NCI-H2227 (cell line): Measurements from ENCODE around the gene TBPL2.
"Not testable (repeated sequence)": the region's sequence is repeated elsewhere in the genome, so short reads cannot be mapped to it uniquely, and the experiment has no call there.

Experiments used
- DNase-seq: peaks from one replicate; lab custom pipeline; 2025; ENCODE audit not compliant: unreplicated experiment; lab: John Stamatoyannopoulos, UW

Gene TBPL2

DNA sequence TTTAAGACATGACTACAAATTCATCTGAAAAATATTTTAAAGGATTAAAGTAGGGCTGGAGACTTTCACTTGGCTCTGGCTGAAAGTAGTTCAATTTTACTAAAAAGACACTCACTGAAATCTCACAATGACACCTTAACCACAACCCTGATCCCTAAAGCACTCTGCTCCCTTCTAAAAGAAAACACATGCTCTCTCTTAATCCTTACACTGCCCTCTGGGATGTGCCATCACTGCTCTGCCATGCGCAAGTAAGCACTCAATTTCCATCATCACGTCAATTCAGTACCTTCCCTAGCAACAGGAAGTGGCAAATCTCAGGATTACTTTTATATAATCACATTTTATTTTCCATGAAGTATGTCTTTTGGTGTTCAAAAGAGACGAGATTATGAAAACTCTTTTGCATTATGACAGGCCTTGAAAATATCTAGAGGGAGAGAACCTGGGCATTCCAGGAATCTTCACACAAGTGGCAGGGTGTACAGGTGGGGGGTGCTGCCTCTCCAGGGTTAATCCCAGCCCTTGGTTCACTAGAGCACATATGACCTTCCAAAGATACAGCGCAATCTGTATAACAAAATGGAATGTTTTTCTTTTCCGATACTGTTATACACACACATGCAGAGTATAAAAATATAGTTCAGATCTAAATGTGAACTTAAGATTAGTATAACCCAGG is 36.1 kb downstream of the TBPL2 start:
- DNase-seq: no peak

GRCh38 chr14:55401751-55402150 is 38.7 kb downstream of the TBPL2 start:
- DNase-seq: no peak

DNA sequence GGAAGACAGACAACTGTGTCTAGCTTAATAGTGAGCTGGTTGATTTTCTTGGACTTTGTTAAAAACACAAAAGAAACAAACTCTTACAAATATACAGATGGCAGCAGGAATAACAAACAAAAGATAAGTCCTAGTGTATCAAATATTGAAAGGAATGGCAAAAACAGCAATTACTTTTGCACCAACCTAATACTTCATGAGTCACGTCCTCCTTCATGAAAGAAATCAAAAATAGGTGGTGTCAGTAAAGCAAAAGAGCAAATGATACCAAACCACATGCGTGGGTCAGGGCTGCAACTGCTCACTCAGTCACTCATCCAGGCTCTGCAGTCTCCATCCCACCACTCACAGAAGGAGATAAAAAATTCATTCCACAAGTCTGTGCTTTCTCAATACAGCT is 40.6 kb downstream of the TBPL2 start:
- DNase-seq: no peak

- no peak for DNase-seq
Measured at GRCh38 chr14:55399183-55399582, 41.2 kb downstream of the TBPL2 start.

GRCh38 chr14:55398679-55399078 is 41.7 kb downstream of the TBPL2 start:
- DNase-seq: no peak

GRCh38 chr14:55389330-55389729 is 51.1 kb downstream of the TBPL2 start:
- no peak for DNase-seq

DNA sequence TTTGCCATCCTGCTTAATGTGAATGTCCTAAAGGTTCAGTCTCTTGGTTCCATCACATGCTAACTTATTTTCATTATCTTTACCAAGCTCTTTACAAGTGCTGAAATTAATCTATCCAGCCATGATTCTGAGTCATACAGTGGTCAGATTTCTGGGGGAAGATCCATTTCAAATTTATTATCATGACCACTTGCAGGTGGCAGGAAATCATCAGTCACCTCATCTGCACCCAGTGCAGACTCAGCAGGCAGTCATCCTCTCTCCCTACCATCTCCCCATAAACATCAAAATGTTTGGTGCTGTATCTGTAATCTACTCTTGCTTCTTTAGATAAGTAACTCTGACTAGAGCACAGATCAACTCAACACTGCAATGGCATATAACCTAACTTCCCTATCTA is 52.3 kb downstream of the TBPL2 start:
- DNase-seq: no peak

DNA sequence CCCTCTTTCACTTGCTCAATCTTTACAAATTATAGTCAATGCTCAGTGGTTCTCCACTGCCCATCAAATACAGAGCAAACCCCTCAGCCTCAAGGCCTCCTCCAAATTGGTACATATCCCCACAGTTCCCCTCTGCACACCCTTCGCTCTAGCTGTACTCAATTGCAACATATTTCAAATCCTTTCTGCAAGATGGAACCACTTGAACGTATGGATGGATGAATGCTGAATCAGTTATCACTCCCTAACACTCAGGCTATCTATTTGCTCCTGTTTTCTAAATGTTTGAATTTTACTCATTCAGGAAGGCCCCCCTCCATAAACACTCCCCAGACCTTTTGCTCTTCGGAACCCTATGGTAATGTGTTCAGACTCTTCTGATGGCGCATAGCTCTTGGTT is 53.3 kb downstream of the TBPL2 start:
- DNase-seq: no peak

DNA sequence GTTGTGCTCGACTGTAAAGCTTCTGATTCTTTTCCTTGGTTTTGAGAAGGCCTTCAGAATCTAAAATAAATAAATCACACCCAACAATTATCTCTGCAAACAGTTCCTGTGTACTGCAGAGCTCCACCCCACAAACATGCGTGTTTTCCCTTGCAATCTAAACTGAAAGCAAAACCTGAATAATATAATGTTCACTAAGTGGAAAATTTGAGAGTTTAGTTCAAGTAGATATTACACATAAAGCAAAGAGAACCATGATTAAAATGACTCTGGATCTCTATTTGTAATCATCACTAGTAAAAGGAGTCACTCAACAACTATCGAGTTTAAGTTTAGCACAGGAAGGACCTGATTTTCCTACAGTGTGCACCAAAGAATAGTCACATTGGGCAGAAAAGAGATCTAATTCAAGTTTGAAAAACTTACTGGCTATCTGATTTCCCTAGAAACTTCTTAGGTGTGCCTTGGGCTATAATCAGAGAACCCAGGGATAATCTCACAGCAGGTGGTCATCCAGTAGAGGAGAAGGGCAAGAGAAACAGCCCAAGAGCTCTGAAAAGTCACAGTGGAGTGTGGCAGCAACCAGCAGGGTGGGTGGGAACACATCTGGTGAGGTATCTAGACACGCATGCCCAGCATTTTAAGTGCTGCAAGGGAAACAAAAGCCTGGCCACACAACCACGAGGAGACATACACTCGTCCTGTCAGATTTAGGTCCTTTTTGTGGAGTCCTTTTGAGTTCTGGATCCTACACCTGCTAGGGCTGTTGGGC is 54.2 kb downstream of the TBPL2 start:
- DNase-seq: peak; percentile 17

DNA sequence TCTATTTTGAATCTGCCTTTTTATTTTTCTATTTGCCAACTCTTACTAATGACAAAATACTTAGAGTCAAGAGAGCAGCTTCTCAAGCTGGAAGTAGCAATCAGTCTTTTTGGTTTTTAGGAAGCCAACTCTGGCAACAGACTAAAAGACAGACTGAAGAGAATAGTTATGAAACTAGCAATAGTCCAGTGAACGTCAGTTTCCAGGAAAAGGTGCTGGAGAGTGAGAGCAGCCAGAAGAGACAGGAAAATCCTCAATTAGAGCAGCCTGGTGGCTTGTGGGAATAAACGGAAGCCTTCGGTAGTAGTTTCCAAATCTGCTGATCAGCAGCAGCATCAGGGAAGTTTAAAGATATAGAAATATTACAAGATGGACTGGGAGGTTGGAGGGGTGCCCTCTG is 55.9 kb downstream of the TBPL2 start:
- no peak for DNase-seq

DNA sequence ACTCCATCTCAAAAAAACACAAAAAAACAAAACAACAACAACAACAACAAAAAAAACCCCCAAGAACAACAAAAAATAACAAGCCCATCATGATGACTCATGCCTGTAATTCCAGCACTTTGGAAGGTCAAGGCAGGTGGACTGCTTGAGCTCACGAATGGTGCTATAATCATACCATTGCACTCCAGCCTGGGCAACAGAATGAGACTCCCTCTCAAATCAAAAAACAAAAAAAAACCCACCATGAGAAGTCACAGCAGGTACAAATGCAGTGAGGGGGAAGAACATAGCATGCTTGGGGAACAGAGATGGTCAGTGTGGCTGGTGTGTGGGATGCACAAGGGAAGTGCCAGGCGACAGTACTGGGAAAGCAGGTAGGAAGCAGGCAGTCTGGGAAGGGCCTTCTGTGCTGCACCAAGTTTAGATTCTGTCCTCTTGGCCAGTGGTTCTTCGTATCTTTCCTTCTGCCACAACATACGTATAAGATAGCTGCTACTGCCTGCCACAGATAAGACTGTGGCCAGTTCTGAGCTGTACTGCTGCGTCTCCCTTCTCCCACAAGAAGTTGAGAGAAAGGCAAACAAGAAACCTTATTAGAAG is 56.8 kb downstream of the TBPL2 start:
- peak; percentile 17 for DNase-seq

DNA sequence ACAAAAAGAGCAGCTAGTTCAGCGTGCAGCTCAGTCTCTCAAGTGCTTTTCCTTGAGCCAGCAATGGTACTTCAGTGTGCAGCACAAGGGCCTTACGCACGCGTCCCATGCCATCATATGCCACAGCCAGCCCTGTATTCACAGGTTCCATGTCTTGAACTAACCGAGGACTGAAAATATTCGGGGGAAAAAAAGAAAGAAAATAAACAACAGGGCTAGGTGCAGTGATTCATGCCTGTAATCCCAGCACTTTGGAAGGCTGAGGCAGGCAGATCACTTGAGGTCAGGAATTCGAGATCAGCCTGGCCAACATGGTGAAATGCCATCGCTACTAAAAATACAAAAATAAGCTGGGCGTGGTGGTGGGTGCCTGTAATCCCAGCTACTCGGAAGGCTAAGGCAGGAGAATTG is 57.4 kb downstream of the TBPL2 start:
- not testable (repeated sequence) for DNase-seq

GRCh38 chr14:55382483-55382882 is 57.9 kb downstream of the TBPL2 start:
- no peak for DNase-seq

DNA sequence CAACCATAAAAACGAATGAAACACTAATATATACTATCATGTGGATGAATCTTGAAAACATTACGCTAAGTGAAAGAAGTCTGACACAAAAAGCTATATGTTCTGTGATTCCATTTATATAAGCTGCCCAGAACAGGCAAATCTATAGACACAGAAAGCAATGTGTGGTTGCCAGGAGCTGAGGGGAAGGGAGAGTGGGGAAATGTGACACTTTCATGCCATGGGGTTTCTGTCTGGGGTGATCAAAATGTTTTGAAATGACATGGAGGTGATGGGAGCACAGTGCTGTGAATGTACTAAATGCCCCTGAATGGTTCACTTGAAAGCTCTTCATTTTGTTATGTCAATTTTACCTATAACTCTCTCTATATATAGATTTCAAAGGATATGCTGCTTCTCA is 58.9 kb downstream of the TBPL2 start:
- DNase-seq: no peak

DNA sequence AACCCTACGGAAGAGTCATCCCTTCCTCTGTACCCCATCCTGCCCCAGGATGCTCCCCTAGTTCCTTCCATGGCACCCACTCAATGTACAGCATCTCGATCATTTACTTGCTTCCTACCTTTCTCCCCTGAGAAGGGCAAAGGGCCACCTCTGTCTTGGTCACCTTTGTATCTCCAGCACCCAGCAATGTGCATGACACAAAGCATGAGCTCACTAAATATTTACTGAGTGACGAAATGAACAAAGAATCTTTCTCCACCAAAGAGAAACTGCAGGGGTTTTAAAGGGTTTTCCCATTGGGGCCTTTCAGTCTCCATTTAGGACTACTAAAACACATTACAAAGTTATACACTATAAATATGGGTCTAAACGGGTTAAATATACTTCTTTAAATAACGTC is 59.4 kb downstream of the TBPL2 start:
- no peak for DNase-seq

- DNase-seq: no peak
Measured at GRCh38 chr14:55377236-55377635, 63.2 kb downstream of the TBPL2 start.

DNA sequence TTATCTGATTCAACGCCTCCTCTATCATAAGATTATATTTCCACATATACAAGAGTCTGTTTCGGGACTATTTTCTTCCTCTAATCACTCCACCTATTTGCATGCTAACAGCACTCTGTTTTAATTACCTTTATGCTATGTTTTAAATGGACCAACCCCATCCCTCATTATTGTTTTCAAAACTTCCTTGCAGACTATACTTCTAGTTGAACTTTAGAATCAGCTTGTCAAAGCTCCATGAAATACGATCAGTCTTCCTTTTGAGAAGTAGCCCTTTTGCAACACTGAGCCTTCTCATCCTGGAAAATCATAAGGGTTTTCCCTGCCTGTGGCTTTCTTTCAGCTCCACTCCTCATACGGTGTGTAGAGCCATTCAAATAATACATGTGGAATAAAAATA is 65.6 kb downstream of the TBPL2 start:
- DNase-seq: no peak

- no peak for DNase-seq
Measured at GRCh38 chr14:55373784-55374705, 66.4 kb downstream of the TBPL2 start.

DNA sequence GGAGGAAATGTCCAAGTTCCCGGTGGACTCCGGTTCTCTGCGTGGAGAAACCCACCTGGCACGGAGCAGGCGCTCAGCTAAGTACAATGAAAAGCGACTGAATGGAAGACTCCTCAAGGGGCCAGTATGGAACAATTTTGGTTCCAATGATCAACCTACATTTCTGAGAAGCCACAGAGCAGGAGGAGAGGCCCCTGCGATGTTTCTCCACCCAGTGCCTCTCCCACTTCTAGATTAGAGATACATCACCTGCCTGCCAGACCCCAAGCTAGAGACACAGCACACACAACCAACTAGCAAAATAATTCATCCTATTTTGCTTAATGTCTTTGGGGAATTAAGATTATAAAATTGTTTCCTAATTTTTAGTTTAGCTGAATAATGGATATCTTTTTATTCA is 67.6 kb downstream of the TBPL2 start:
- no peak for DNase-seq

GRCh38 chr14:55372423-55372822 is 68.0 kb downstream of the TBPL2 start:
- no peak for DNase-seq

DNA sequence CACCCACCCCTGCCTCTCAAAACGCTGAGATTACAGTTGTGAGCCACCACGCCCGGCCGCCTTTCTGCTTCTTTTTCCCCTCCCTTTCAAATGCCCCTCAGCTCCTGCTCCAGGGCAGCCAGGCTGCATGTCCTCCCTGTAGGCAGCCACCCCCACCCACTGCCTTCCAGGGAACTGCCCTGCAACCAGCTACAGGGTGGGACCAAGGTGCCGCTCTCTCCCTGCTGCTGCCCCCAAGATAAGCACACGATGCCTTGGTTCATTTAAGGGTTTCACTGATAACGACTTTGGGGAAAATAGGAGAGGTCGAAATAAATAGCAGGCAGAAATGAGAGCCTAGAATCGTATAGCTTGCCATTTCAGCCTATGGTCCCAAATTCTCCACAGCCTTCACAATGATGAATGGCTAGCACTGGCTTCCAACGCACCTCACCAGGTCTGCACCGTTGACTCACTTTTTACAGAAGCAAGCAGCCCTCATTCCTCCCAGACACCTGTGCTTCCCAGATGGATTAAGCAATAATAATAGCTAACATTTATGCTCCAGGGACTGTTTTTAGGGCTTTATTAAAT is 69.4 kb downstream of the TBPL2 start:
- DNase-seq: no peak
